ENCODE data around the gene HDAC9.

The HDAC9 gene

GRCh38 chr7:18864967-18865366 is 369.4 kb downstream of the HDAC9 start:
- H3K9ac ChIP-seq, result no peak overlapping the region
- no peaks in the 10 kb centered on the region for H4K20me1 ChIP-seq (ENCODE audit: insufficient read depth)
- H3K79me2 ChIP-seq (ENCODE audit: insufficient read depth, low read depth), result no peaks in the 10 kb centered on the region
- no peaks in the 10 kb centered on the region for H3K4me1 ChIP-seq (ENCODE audit: low read depth, poor library complexity, severe bottlenecking)
- no peak overlapping the region for H2AFZ ChIP-seq (ENCODE audit: low read depth)
- no peak overlapping the region for H3K4me2 ChIP-seq
- H3K4me3 ChIP-seq (IDR thresholded peaks at IDR 0.05; ENCODE audit: insufficient read depth, low read depth, low read length), result no peak overlapping the region
- no peaks in the 10 kb centered on the region for H3K36me3 ChIP-seq (ENCODE audit: insufficient read depth)
- TF ChIP-seq CTCF (conservative IDR thresholded peaks at IDR 0.05; ENCODE audit: low read depth, low read length), result no peak
- H3K27ac ChIP-seq, result no peak overlapping the region
- no peaks in the 10 kb centered on the region for H3K27me3 ChIP-seq (ENCODE audit: insufficient read depth, low read depth)

GRCh38 chr7:18866359-18867036 is 370.9 kb downstream of the HDAC9 start:
- Histone ChIP-seq H3K36me3 (ENCODE audit: insufficient read depth) (no peaks in the 10 kb centered on the region), H4K20me1 (ENCODE audit: insufficient read depth) (no peaks in the 10 kb centered on the region), H3K4me3 (IDR thresholded peaks at IDR 0.05; ENCODE audit: insufficient read depth, low read depth, low read length) (no peak overlapping the region), H3K4me1 (ENCODE audit: low read depth, poor library complexity, severe bottlenecking) (no peaks in the 10 kb centered on the region), H3K27ac (no peak overlapping the region), H2AFZ (ENCODE audit: low read depth) (no peak overlapping the region), H3K9ac (no peak overlapping the region), H3K27me3 (ENCODE audit: insufficient read depth, low read depth) (no peaks in the 10 kb centered on the region), H3K4me2 (no peak overlapping the region), H3K79me2 (ENCODE audit: insufficient read depth, low read depth) (no peaks in the 10 kb centered on the region)
- no peak for TF ChIP-seq CTCF (conservative IDR thresholded peaks at IDR 0.05; ENCODE audit: low read depth, low read length)

- H3K4me3 ChIP-seq (IDR thresholded peaks at IDR 0.05; ENCODE audit: insufficient read depth, low read depth, low read length), result no peak overlapping the region
- no peaks in the 10 kb centered on the region for H3K27me3 ChIP-seq (ENCODE audit: insufficient read depth, low read depth)
- H3K36me3 ChIP-seq (ENCODE audit: insufficient read depth), result no peaks in the 10 kb centered on the region
- H3K79me2 ChIP-seq (ENCODE audit: insufficient read depth, low read depth), result no peaks in the 10 kb centered on the region
- TF ChIP-seq CTCF (conservative IDR thresholded peaks at IDR 0.05; ENCODE audit: low read depth, low read length), result no peak
- H3K4me1 ChIP-seq (ENCODE audit: low read depth, poor library complexity, severe bottlenecking), result no peaks in the 10 kb centered on the region
- no peaks in the 10 kb centered on the region for H4K20me1 ChIP-seq (ENCODE audit: insufficient read depth)
- no peak overlapping the region for H3K9ac ChIP-seq
- H3K4me2 ChIP-seq, result no peak overlapping the region
- no peak overlapping the region for H2AFZ ChIP-seq (ENCODE audit: low read depth)
- H3K27ac ChIP-seq, result no peak overlapping the region
Observed at GRCh38 chr7:18872344-18872743, 376.8 kb downstream of the HDAC9 start.

- Histone ChIP-seq H3K27ac (no peak overlapping the region), H3K4me2 (no peak overlapping the region), H3K27me3 (ENCODE audit: insufficient read depth, low read depth) (no peaks in the 10 kb centered on the region), H3K79me2 (ENCODE audit: insufficient read depth, low read depth) (no peaks in the 10 kb centered on the region), H3K36me3 (ENCODE audit: insufficient read depth) (no peaks in the 10 kb centered on the region), H4K20me1 (ENCODE audit: insufficient read depth) (no peaks in the 10 kb centered on the region), H2AFZ (ENCODE audit: low read depth) (no peak overlapping the region), H3K4me1 (ENCODE audit: low read depth, poor library complexity, severe bottlenecking) (no peaks in the 10 kb centered on the region), H3K4me3 (IDR thresholded peaks at IDR 0.05; ENCODE audit: insufficient read depth, low read depth, low read length) (no peak overlapping the region), H3K9ac (no peak overlapping the region)
- no peak for TF ChIP-seq CTCF (conservative IDR thresholded peaks at IDR 0.05; ENCODE audit: low read depth, low read length)
Observed at GRCh38 chr7:18873734-18874336, 378.3 kb downstream of the HDAC9 start.
